Endothelial cell (in vitro differentiated cells): ENCODE measurements around the gene SLF2. TPM values are rescaled to one million over a fixed set of nuclear protein-coding genes. Genes with fewer than 3 reads are reported as not detected.
A peak's percentile ranks its signal among the peaks of the same experiment; 100 is the strongest.

ENCODE experiments used
- DNase-seq: peaks from one replicate; pipeline ENCODE4 v3.0.0; 2021; ENCODE audit warnings: low spot score
- H3K27ac Mint-ChIP-seq: one replicate; pipeline ENCODE4 v1.8.0; 2021; ENCODE audit warnings: mixed read lengths, inconsistent platforms; ENCODE audit not compliant: unreplicated experiment
- H3K27me3 Mint-ChIP-seq: one replicate; pipeline ENCODE4 v1.8.0; 2021; ENCODE audit warnings: mild to moderate bottlenecking, moderate library complexity, mixed read lengths, inconsistent platforms; ENCODE audit not compliant: unreplicated experiment
- H3K36me3 Mint-ChIP-seq: one replicate; pipeline ENCODE4 v1.8.0; 2021; ENCODE audit warnings: mild to moderate bottlenecking, low read depth, mixed read lengths, inconsistent platforms; ENCODE audit not compliant: unreplicated experiment
- H3K4me1 Mint-ChIP-seq: one replicate; pipeline ENCODE4 v1.8.0; 2021; ENCODE audit warnings: mild to moderate bottlenecking, mixed read lengths, inconsistent platforms; ENCODE audit not compliant: unreplicated experiment
- H3K4me3 Mint-ChIP-seq: one replicate; pipeline ENCODE4 v1.8.0; 2021; ENCODE audit warnings: mild to moderate bottlenecking, mixed read lengths, inconsistent platforms; ENCODE audit not compliant: unreplicated experiment
- H3K9me3 Mint-ChIP-seq: one replicate; pipeline ENCODE4 v1.8.0; 2021; ENCODE audit warnings: mixed read lengths, inconsistent platforms; ENCODE audit not compliant: unreplicated experiment
- total RNA-seq: library from RNA; stranded (reverse); fragmentation: NEBNext Ultra II Directional; extraction: Animal tissue kit (Norgen Biotek cat#: 25700); gene quantifications from one replicate; pipeline ENCODE4 v1.2.1, GENCODE V29; 2021; ENCODE audit not compliant: unreplicated experiment
- TF ChIP-seq, protein P1 (sequence below): fragments of 200-600 bp; sonication (generic); IDR thresholded peaks from one replicate; pipeline ENCODE4 v1.5.0; 2021; ENCODE audit warnings: antibody characterized with exemption; ENCODE audit not compliant: unreplicated experiment

SLF2 gene
- total RNA-seq, 1 donor from 2014 or later = 31.2 TPM

DNA sequence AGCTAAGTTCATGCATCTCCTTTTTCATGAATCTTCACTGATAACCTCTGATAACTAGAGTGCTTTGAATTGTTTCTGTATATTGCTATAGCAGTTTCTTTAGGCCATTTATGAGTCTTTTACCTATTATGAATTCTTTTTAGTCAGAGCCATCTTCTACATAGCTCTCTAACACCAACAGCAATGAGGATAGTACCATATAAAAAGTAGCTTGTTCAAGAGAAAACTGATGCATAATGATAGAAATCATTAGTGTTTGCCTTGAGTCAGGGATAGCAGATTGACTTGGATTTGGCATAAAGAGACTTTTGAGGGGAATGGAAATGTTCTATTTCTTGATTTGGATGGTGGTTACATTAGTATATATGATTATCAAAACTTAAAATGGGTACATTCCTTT, 30.7 kb downstream of the SLF2 start:
- H3K36me3 Mint-ChIP-seq = peaks cover 19% of the 10 kb centered on the region
- TF ChIP-seq, protein P1, sequence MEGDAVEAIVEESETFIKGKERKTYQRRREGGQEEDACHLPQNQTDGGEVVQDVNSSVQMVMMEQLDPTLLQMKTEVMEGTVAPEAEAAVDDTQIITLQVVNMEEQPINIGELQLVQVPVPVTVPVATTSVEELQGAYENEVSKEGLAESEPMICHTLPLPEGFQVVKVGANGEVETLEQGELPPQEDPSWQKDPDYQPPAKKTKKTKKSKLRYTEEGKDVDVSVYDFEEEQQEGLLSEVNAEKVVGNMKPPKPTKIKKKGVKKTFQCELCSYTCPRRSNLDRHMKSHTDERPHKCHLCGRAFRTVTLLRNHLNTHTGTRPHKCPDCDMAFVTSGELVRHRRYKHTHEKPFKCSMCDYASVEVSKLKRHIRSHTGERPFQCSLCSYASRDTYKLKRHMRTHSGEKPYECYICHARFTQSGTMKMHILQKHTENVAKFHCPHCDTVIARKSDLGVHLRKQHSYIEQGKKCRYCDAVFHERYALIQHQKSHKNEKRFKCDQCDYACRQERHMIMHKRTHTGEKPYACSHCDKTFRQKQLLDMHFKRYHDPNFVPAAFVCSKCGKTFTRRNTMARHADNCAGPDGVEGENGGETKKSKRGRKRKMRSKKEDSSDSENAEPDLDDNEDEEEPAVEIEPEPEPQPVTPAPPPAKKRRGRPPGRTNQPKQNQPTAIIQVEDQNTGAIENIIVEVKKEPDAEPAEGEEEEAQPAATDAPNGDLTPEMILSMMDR = no peak

DNA sequence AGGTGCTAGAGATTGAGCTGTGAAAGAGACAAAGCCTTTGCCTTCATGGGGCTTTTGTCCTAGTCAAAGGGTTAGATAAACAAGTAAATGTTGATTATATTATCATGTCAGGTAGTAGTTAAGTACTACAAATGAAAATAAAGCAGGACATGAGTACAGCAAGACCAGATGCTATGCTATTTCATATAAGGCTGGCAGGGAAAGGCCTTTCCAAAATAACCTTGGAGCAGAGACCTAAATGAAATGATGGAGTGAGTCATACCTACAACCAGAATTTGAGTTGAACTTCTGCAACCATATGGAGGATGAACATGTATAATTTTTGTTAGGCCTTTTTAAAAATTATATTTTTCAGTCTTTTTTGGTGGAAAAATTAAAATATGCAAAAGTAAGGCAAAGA, 33.0 kb downstream of the SLF2 start:
- no peaks in the 10 kb centered on the region for H3K4me1 Mint-ChIP-seq
- no peak overlapping the region for H3K4me3 Mint-ChIP-seq
- DNase-seq = no peak
- H3K36me3 Mint-ChIP-seq = peaks cover 17% of the 10 kb centered on the region
- H3K27me3 Mint-ChIP-seq = no peaks in the 10 kb centered on the region
- TF ChIP-seq, protein P1 = no peak
- no peaks in the 10 kb centered on the region for H3K9me3 Mint-ChIP-seq
- H3K27ac Mint-ChIP-seq = no peak overlapping the region

More for the DNA sequence above, 30.7 kb downstream of the SLF2 start:
- Mint-ChIP-seq H3K27me3 (no peaks in the 10 kb centered on the region), H3K27ac (peak overlapping the region; percentile 17), H3K4me3 (no peak overlapping the region), H3K4me1 (no peaks in the 10 kb centered on the region), H3K9me3 (no peaks in the 10 kb centered on the region)
- no peak for DNase-seq

DNA sequence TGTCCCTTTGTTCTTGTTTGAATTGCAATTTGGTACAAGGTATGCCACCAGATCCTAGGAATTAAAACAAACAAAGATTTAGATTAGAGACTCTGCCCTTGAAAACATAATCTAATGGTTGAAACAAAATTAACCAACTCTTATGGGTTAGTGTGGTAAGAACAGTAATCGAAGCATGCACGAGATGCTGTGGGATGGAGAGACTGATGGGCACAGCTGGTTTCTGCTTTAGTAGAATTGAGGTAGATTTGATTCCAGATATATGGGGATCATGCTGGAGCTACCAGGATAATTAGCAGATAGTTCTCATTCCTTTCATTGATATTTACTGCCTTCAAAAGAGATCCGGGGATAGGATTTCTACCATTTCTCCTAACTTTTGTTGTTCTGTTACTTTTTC, 36.2 kb downstream of the SLF2 start:
- Mint-ChIP-seq H3K4me3 (no peak overlapping the region), H3K36me3 (peaks cover 10% of the 10 kb centered on the region), H3K4me1 (no peaks in the 10 kb centered on the region), H3K9me3 (no peaks in the 10 kb centered on the region), H3K27ac (no peak overlapping the region), H3K27me3 (no peaks in the 10 kb centered on the region)
- TF ChIP-seq, protein P1 = no peak
- DNase-seq = no peak

DNA sequence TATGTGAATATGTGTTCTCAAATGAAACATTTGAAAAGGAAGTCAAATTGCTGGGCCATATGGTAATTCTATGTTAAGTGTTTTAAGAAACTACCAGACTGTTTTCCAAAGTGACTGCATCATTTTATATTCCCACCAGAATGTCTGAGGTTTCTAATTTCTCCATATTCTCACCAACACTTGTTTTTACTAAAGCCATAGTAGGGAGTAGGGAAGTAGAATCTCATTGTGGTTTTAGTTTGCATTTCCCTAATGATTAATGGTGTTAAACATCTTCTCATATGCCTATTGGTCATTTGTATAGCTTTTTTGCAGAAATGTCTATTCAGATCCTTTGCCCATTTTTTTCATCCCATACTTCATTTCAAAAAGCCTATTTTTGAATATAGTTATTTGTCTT, 47.5 kb downstream of the SLF2 start:
- DNase-seq = no peak
- H3K9me3 Mint-ChIP-seq = no peaks in the 10 kb centered on the region
- H3K27me3 Mint-ChIP-seq = no peaks in the 10 kb centered on the region
- no peak overlapping the region for H3K4me3 Mint-ChIP-seq
- peaks cover 14% of the 10 kb centered on the region for H3K4me1 Mint-ChIP-seq
- H3K36me3 Mint-ChIP-seq = peaks cover 18% of the 10 kb centered on the region
- no peak overlapping the region for H3K27ac Mint-ChIP-seq
- TF ChIP-seq, protein P1 = no peak

DNA sequence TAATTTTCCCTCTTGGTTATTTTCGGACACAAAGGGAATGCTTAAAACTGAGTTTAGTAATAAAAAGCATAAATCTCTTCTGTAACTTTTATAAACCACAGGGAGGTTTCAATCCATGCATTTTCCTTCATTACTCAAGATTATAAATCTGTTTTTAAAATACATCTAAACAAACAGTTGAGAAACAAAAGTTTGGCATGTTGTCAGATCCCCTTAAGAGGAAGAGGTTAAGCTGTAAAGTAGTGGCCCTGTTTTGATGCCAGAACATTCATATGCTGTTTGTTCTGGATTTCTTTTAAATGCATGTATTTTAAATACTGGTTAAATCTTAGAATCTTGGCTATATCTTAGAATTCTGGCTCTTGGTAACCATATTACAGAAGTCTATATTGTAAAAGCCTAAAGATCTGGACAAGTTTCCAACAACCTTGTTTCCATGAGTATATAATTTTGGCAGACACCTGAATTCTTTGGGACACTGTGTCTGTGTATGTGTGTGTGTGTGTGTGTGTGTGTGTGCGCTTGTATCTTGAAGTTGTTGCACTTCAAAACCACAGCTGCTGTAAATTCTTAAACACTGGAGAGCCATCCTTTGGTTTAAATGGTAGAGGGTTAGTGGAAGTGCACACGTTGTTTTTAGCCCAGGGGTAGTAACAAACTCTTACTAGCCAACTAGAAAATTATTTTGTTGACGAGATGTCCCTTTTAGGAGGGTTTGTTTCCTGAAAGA, 49.8 kb downstream of the SLF2 start:
- Mint-ChIP-seq H3K27ac (no peak overlapping the region), H3K4me1 (peaks cover 14% of the 10 kb centered on the region), H3K36me3 (peaks cover 17% of the 10 kb centered on the region), H3K4me3 (no peak overlapping the region), H3K9me3 (no peaks in the 10 kb centered on the region), H3K27me3 (no peaks in the 10 kb centered on the region)
- TF ChIP-seq, protein P1 = no peak
- DNase-seq = no peak
